HFFc6 (cell line): Measurements from ENCODE around the gene TAPT1. TPM values are rescaled to one million over a fixed set of nuclear protein-coding genes. Genes with fewer than 3 reads are reported as not detected.
"Not testable (repeated sequence)": the region's sequence is repeated elsewhere in the genome, so short reads cannot be mapped to it uniquely, and the experiment has no call there.

ENCODE experiments used
- DNase-seq: peaks from one replicate; pipeline ENCODE4 v3.0.0-alpha.2; 2018
- H3K27ac Mint-ChIP-seq: 2 replicates; pipeline ENCODE4 v1.8.0; 2020; ENCODE audit warnings: mild to moderate bottlenecking, mixed read lengths
- H3K27me3 Mint-ChIP-seq: 2 replicates; pipeline ENCODE4 v1.8.0; 2021; ENCODE audit warnings: mild to moderate bottlenecking, moderate library complexity, mixed read lengths; ENCODE audit not compliant: insufficient read depth
- H3K36me3 Mint-ChIP-seq: 2 replicates; pipeline ENCODE4 v1.8.0; 2021; ENCODE audit warnings: low read depth, mixed read lengths
- H3K4me1 Mint-ChIP-seq: 2 replicates; pipeline ENCODE4 v1.8.0; 2020; ENCODE audit warnings: low read depth, mixed read lengths
- H3K4me3 Mint-ChIP-seq: 2 replicates; pipeline ENCODE4 v1.8.0; 2020; ENCODE audit warnings: mild to moderate bottlenecking, moderate library complexity, mixed read lengths
- H3K9me3 Mint-ChIP-seq: 2 replicates; pipeline ENCODE4 v1.8.0; 2020; ENCODE audit warnings: mild to moderate bottlenecking, mixed read lengths
- total RNA-seq, 6 experiments: library from RNA; stranded (reverse); fragmentation: NEBNext Ultra II Directional; extraction: Animal tissue kit (Norgen Biotek cat#: 25700); gene quantifications; 2 replicates in 1 of 6; 3 replicates in 5 of 6; pipeline ENCODE4 v1.2.3, GENCODE V29; 2021
- TF ChIP-seq, protein P1 (sequence below): fragments of 200-600 bp; sonication (generic); IDR thresholded peaks from 2 replicates; pipeline ENCODE4 v1.5.0; 2021; ENCODE audit warnings: antibody characterized with exemption, mild to moderate bottlenecking

The TAPT1 gene
- total RNA-seq, 6 experiments from 2014 or later, result 11.8 to 17.9 (median 15.3) TPM

GRCh38 chr4:16195209-16195608 is 31.1 kb downstream of the TAPT1 start:
- Mint-ChIP-seq H3K27ac (no peak overlapping the region), H3K9me3 (no peaks in the 10 kb centered on the region), H3K27me3 (no peaks in the 10 kb centered on the region), H3K4me1 (peaks cover 19% of the 10 kb centered on the region), H3K4me3 (no peak overlapping the region), H3K36me3 (no peaks in the 10 kb centered on the region)
- TF ChIP-seq, protein P1, sequence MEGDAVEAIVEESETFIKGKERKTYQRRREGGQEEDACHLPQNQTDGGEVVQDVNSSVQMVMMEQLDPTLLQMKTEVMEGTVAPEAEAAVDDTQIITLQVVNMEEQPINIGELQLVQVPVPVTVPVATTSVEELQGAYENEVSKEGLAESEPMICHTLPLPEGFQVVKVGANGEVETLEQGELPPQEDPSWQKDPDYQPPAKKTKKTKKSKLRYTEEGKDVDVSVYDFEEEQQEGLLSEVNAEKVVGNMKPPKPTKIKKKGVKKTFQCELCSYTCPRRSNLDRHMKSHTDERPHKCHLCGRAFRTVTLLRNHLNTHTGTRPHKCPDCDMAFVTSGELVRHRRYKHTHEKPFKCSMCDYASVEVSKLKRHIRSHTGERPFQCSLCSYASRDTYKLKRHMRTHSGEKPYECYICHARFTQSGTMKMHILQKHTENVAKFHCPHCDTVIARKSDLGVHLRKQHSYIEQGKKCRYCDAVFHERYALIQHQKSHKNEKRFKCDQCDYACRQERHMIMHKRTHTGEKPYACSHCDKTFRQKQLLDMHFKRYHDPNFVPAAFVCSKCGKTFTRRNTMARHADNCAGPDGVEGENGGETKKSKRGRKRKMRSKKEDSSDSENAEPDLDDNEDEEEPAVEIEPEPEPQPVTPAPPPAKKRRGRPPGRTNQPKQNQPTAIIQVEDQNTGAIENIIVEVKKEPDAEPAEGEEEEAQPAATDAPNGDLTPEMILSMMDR, result no peak
- no peak for DNase-seq

- not testable (repeated sequence) for DNase-seq, H3K27me3 Mint-ChIP-seq, H3K36me3 Mint-ChIP-seq, H3K9me3 Mint-ChIP-seq, H3K4me3 Mint-ChIP-seq, H3K27ac Mint-ChIP-seq
- peaks cover 19% of the 10 kb centered on the region for H3K4me1 Mint-ChIP-seq
Observed at GRCh38 chr4:16194798-16195197, 31.5 kb downstream of the TAPT1 start.

DNA sequence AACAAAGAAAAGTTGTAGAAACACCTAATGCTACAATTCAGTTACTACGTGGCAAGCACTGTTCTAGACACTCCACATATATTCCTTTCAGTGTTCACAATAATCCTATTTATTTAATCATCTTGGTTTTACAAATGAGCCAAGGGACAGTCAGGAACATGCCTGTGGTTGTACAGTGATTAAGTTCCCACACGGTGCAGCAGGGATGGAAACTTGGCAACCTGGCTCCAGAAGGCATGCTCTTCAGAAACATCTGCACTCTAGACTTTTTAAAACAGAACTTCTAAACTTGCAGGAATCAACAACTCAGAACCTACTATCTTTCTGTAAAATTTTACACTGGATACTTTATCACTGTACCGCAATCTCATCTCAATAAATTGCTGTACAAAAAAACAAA is 32.1 kb downstream of the TAPT1 start:
- Mint-ChIP-seq H3K4me1 (peaks cover 19% of the 10 kb centered on the region), H3K27me3 (no peaks in the 10 kb centered on the region), H3K4me3 (no peak overlapping the region), H3K27ac (no peak overlapping the region), H3K36me3 (no peaks in the 10 kb centered on the region), H3K9me3 (no peaks in the 10 kb centered on the region)
- no peak for DNase-seq
- TF ChIP-seq, protein P1, result no peak

DNA sequence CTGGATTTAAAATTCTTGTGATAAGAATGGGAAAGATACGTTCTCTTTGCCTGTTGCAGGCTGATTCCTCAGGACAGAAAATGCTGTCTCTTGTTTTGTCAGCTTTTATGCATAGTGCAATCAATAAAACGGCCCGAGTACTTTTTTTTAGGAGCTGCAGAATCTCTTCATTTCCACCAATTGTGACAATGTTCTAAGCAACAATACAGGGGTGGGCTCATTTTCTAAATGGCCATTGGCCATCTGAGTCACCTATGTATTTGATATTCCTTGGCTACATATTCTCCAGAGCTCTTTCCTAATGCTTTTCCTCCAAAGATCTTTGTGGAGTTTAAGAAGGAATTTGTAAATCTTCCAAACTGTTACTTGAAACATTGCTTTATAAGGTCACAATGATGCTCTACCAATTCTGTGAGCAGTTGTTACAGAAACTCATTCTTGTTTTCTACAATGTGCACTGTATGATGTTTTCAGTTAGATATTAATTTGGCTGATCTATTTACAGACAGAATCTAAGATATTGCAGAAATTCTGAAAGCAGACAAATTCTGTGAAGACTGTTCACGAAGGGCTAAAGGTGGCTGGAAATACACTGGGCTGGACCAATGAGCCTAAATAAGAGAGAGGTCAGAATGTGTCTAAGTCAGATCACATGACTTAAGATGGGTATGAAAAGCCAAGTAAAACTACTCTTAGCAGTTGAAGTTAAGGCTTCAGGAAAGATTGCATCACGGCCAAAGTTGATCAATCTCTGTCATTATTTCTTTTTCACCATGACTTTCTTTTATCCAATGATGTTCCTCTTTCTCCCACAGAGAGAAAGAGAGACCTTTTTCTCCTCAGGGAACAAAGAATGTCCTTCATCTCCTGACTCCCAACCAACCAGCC is 33.4 kb downstream of the TAPT1 start:
- Mint-ChIP-seq H3K27ac (no peak overlapping the region), H3K4me3 (no peak overlapping the region), H3K36me3 (no peaks in the 10 kb centered on the region), H3K27me3 (no peaks in the 10 kb centered on the region), H3K4me1 (peaks cover 17% of the 10 kb centered on the region), H3K9me3 (no peaks in the 10 kb centered on the region)
- TF ChIP-seq, protein P1, result no peak
- DNase-seq, result no peak

DNA sequence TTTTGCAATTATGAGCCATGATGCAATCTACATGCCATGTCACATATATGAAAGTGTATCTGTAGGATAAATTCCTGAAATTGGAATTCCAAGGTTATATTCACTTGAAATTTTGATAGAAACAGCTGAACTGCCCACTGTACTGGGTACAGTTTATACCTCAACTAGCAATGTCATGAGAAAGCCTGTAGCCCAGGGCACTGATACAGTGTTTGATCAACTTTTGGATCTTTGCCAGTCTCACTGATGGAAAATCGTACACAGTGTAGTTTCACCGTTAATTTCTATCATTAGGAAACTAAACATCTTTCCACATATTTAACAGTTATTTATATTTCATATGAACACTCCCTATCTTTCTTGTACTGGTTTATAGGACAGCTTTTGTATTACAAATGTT is 34.2 kb downstream of the TAPT1 start:
- Mint-ChIP-seq H3K36me3 (no peaks in the 10 kb centered on the region), H3K27ac (no peak overlapping the region), H3K27me3 (no peaks in the 10 kb centered on the region), H3K4me1 (peaks cover 16% of the 10 kb centered on the region), H3K4me3 (no peak overlapping the region), H3K9me3 (no peaks in the 10 kb centered on the region)
- TF ChIP-seq, protein P1, result no peak
- DNase-seq, result no peak

DNA sequence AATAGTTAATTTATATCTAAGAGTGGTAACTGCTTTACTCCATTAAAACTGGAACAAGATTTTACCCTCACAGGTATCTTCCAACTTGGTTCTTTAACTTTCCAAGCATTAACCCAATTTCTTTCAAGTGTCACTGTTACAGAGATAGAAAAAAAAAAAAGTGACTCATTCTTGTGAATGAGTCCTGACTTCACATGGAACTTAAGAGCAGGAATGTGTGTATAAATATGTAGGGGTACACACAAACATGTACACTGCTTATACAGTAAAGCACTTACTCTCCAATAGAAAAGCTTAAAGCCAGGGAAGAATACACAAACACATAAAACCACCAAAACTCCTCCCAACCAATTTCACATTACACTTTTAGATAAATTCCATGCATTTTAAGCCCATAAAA is 38.8 kb downstream of the TAPT1 start:
- Mint-ChIP-seq H3K27me3 (no peaks in the 10 kb centered on the region), H3K4me1 (peaks cover 6% of the 10 kb centered on the region), H3K4me3 (no peak overlapping the region), H3K27ac (no peak overlapping the region), H3K9me3 (no peaks in the 10 kb centered on the region), H3K36me3 (no peaks in the 10 kb centered on the region)
- DNase-seq, result no peak
- TF ChIP-seq, protein P1, result no peak
